Measurements from ENCODE around the gene DDX1.

DNA sequence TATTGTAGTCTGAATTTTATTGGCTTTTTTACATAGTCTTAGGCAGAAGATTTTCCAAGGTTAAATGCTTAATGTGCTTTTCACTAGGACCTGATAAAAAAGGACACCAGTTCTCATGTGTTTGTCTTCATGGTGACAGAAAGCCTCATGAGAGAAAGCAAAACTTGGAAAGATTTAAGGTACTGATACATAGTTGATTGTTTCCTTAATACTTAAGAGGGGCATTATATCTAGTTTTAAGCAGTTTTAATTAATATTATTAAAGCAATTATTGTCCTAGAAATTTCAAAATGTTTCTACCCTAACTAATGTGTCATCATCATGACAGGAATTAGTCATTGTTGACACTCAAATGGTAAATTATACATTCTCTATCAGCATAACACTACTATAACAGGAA is 35.3 kb downstream of the DDX1 start:
- TF ChIP-seq, protein P1, sequence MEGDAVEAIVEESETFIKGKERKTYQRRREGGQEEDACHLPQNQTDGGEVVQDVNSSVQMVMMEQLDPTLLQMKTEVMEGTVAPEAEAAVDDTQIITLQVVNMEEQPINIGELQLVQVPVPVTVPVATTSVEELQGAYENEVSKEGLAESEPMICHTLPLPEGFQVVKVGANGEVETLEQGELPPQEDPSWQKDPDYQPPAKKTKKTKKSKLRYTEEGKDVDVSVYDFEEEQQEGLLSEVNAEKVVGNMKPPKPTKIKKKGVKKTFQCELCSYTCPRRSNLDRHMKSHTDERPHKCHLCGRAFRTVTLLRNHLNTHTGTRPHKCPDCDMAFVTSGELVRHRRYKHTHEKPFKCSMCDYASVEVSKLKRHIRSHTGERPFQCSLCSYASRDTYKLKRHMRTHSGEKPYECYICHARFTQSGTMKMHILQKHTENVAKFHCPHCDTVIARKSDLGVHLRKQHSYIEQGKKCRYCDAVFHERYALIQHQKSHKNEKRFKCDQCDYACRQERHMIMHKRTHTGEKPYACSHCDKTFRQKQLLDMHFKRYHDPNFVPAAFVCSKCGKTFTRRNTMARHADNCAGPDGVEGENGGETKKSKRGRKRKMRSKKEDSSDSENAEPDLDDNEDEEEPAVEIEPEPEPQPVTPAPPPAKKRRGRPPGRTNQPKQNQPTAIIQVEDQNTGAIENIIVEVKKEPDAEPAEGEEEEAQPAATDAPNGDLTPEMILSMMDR (IDR thresholded peaks at IDR 0.05): no peak
- no peak for TF ChIP-seq POLR2A (IDR thresholded peaks at IDR 0.05)

Data from adrenal gland (tissue), 5 donors.